GM19193 (cell line): Measurements from ENCODE around the gene PDZRN3.

Source experiments
- POLR2A ChIP-seq: IDR thresholded peaks from 4 replicates; pipeline ENCODE4 v1.6.1; 2011; ENCODE audit not compliant: insufficient read depth, insufficient read length; ENCODE audit errors: extremely low read depth

The PDZRN3 gene

GRCh38 chr3:73637042-73637441, 12.3 kb upstream of the PDZRN3 start:
- TF ChIP-seq POLR2A = no peak

GRCh38 chr3:73635254-73635653, 10.5 kb upstream of the PDZRN3 start:
- no peak for TF ChIP-seq POLR2A

GRCh38 chr3:73633916-73634344, 9.2 kb upstream of the PDZRN3 start:
- TF ChIP-seq POLR2A = no peak

- no peak for TF ChIP-seq POLR2A
These were observed 8.7 kb upstream of the PDZRN3 start for GRCh38 chr3:73633453-73633852.

- TF ChIP-seq POLR2A = no peak
These were observed 1.4 kb upstream of the PDZRN3 start for GRCh38 chr3:73626106-73626505.

- no peak for TF ChIP-seq POLR2A
These were observed 522 bp downstream of the PDZRN3 start for GRCh38 chr3:73624017-73624820.

GRCh38 chr3:73623346-73623745, 1.4 kb downstream of the PDZRN3 start:
- TF ChIP-seq POLR2A = no peak

GRCh38 chr3:73622091-73622805, 2.5 kb downstream of the PDZRN3 start:
- no peak for TF ChIP-seq POLR2A

GRCh38 chr3:73621388-73621787, 3.4 kb downstream of the PDZRN3 start:
- TF ChIP-seq POLR2A = no peak

GRCh38 chr3:73618461-73618860, 6.3 kb downstream of the PDZRN3 start:
- no peak for TF ChIP-seq POLR2A

- no peak for TF ChIP-seq POLR2A
These were observed 8.7 kb downstream of the PDZRN3 start for GRCh38 chr3:73616056-73616455.

GRCh38 chr3:73614419-73614818, 10.3 kb downstream of the PDZRN3 start:
- TF ChIP-seq POLR2A = no peak

- no peak for TF ChIP-seq POLR2A
These were observed 13.6 kb downstream of the PDZRN3 start for GRCh38 chr3:73611176-73611575.

- no peak for TF ChIP-seq POLR2A
These were observed 14.2 kb downstream of the PDZRN3 start for GRCh38 chr3:73610493-73610892.

GRCh38 chr3:73609655-73610054, 15.1 kb downstream of the PDZRN3 start:
- no peak for TF ChIP-seq POLR2A

- TF ChIP-seq POLR2A = no peak
These were observed 15.5 kb downstream of the PDZRN3 start for GRCh38 chr3:73609315-73609641.

- TF ChIP-seq POLR2A = no peak
These were observed 16.1 kb downstream of the PDZRN3 start for GRCh38 chr3:73608456-73609314.
